ENCODE results near the gene CKAP2L.

The CKAP2L gene

DNA sequence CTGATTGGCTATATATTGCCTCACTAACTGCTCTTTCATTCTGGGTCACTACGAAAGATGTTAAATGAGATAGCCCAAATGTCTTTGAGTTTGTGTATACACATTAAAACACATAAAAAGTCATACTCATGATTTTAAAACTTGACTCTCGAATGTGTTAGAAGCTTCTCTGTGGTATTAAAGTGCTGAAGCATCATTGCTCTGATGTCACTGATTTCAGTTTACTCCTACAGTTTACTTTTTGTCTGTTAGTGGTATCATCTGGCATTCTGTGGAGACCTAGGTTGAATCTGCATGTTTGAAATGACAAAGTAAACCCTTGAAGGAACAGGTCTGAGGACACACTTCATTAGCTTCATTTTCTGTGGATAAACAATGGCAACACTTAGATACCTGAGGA, 32.9 kb downstream of the CKAP2L start:
- H3K4me3 ChIP-seq (ENCODE audit: control insufficient read depth, low read depth, low read length): no peak overlapping the region
- TF ChIP-seq CTCF (IDR thresholded peaks at IDR 0.05; ENCODE audit: control insufficient read depth, insufficient read depth, low read depth, low read length, missing control alignments): no peak
- DNase-seq (ENCODE audit: low read depth): no peak

GRCh38 chr2:112730791-112731190, 33.6 kb downstream of the CKAP2L start:
- no peak for DNase-seq (ENCODE audit: low read depth)
- no peak overlapping the region for H3K4me3 ChIP-seq (ENCODE audit: control insufficient read depth, low read depth, low read length)
- TF ChIP-seq CTCF (IDR thresholded peaks at IDR 0.05; ENCODE audit: control insufficient read depth, insufficient read depth, low read depth, low read length, missing control alignments): no peak

DNA sequence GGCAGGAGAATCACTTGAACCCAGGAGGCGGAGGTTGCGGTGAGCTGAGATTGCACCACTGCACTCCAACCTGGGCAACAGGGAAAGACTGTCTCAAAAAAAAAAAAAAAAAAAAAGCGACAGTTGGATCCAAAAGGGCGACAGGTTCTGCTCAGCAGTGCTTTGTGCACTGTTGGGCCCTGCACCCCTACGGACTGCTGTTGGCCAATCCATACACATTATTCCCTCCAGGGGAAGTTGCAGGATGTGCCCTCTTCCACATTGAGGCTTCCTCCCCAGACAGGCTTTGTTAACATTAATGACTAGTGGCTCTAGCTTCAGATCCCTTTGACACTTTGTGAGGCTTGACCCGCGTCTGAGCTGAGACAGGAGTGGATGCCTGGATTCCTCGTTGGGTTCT, 34.2 kb downstream of the CKAP2L start:
- no peak overlapping the region for H3K4me3 ChIP-seq (ENCODE audit: control insufficient read depth, low read depth, low read length)
- no peak for TF ChIP-seq CTCF (IDR thresholded peaks at IDR 0.05; ENCODE audit: control insufficient read depth, insufficient read depth, low read depth, low read length, missing control alignments)
- no peak for DNase-seq (ENCODE audit: low read depth)

- no peak for DNase-seq (ENCODE audit: low read depth)
- no peak for TF ChIP-seq CTCF (IDR thresholded peaks at IDR 0.05; ENCODE audit: control insufficient read depth, insufficient read depth, low read depth, low read length, missing control alignments)
- H3K4me3 ChIP-seq (ENCODE audit: control insufficient read depth, low read depth, low read length): no peak overlapping the region
Observed at GRCh38 chr2:112728378-112729175, 35.8 kb downstream of the CKAP2L start.

DNA sequence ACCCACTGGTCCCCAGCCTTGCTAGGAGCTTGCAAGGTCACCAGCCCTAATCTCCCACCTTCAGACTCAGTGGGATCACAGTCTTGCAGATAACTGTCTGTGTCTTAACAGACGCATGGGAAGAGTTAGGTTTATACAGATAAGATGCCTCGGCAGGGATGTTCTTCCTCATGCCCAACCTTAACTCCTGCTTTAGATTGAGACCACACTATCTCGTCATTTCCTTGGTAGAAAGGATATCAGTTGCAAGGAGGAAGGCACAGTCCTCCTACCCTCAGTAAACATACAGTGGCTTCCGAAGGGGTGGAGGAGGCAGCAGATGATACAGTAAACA, 36.4 kb downstream of the CKAP2L start:
- TF ChIP-seq CTCF (IDR thresholded peaks at IDR 0.05; ENCODE audit: control insufficient read depth, insufficient read depth, low read depth, low read length, missing control alignments): no peak
- no peak for DNase-seq (ENCODE audit: low read depth)
- H3K4me3 ChIP-seq (ENCODE audit: control insufficient read depth, low read depth, low read length): no peak overlapping the region

- no peak overlapping the region for H3K4me3 ChIP-seq (ENCODE audit: control insufficient read depth, low read depth, low read length)
- TF ChIP-seq CTCF (IDR thresholded peaks at IDR 0.05; ENCODE audit: control insufficient read depth, insufficient read depth, low read depth, low read length, missing control alignments): no peak
- DNase-seq (ENCODE audit: low read depth): no peak
Observed at GRCh38 chr2:112727276-112728028, 37.0 kb downstream of the CKAP2L start.

Measured in AG09309 (cell line).